Kidney (tissue), 14 donors: ENCODE measurements around the gene CBR1. TPM values are rescaled to one million over a fixed set of nuclear protein-coding genes. Genes with fewer than 3 reads are reported as not detected.

Source experiments
- DNase-seq, 5 donors: peaks; one replicate each; pipeline ENCODE4 v3.0.0-alpha.2; 2013 to 2020
- FAIRE-seq: peaks from 2 replicates; lab custom pipeline; 2012; peaks lifted over from hg19 to GRCh38; lab: Jason Lieb, UNC
- H3K27ac ChIP-seq, 2 donors: one replicate each; pipeline ENCODE4 v1.7.0; 2013; ENCODE audit warnings: low read depth in 2 of 2, low read length in 2 of 2, inconsistent platforms in 1 of 2
- H3K27me3 ChIP-seq: one replicate; pipeline ENCODE4 v1.7.1; 2013; ENCODE audit warnings: low read length, inconsistent platforms; ENCODE audit not compliant: control insufficient read depth, insufficient read depth
- H3K36me3 ChIP-seq, 3 donors: one replicate each; pipeline versions ENCODE4 v1.7.0 to v1.7.1; 2013; ENCODE audit warnings: low read length in 3 of 3, control low read depth in 1 of 3, inconsistent platforms in 1 of 3; ENCODE audit not compliant: insufficient read depth in 3 of 3, control insufficient read depth in 2 of 3
- H3K4me1 ChIP-seq, 3 donors: one replicate each; pipeline versions ENCODE4 v1.7.0 to v1.7.1; 2013; ENCODE audit warnings: low read length in 3 of 3, inconsistent platforms in 1 of 3, low read depth in 1 of 3; ENCODE audit not compliant: control insufficient read depth in 2 of 3, insufficient read depth in 2 of 3
- H3K4me3 ChIP-seq, 3 donors: one replicate each; pipeline versions ENCODE4 v1.7.0 to v1.8.1; 2013; ENCODE audit warnings: low read length in 3 of 3, control low read depth in 1 of 3, inconsistent platforms in 1 of 3
- H3K9ac ChIP-seq, 3 donors: one replicate each; pipeline versions ENCODE4 v1.7.0 to v1.7.1; 2013; ENCODE audit warnings: low read length in 3 of 3, control low read depth in 1 of 3, inconsistent platforms in 1 of 3
- H3K9me3 ChIP-seq, 3 donors: one replicate each; pipeline versions ENCODE4 v1.7.0 to v1.7.1; 2013; ENCODE audit warnings: low read length in 3 of 3, control low read depth in 1 of 3, inconsistent platforms in 1 of 3; ENCODE audit not compliant: control insufficient read depth in 2 of 3, insufficient read depth in 1 of 3
- CTCF ChIP-seq: IDR thresholded peaks from 3 replicates; pipeline ENCODE4 v1.5.1; 2012; ENCODE audit warnings: mild to moderate bottlenecking, moderate library complexity, borderline replicate concordance; ENCODE audit not compliant: insufficient read depth; ENCODE audit errors: extremely low read depth
- intact Hi-C: fragments of 100-400 bp; cut with DNase I; formaldehyde crosslinking; loops from one replicate; pipeline ENCODE4 v1.11.1; 2022
- polyA plus RNA-seq: library from polyadenylated mRNA; stranded (reverse); fragments of 350-450 nt; fragmentation: Illumina TruSeq; extraction: RNeasy Lipid Tissue Mini Kit (QIAGEN cat#74804); gene quantifications from one replicate; pipeline ENCODE4 v1.2.3, GENCODE V29; 2014; ENCODE audit warnings: low read depth, low replicate concordance; ENCODE audit not compliant: insufficient read depth
- total RNA-seq: library from RNA; stranded (reverse); fragmentation: NEBNext Ultra II Directional; extraction: Animal tissue kit (Norgen Biotek cat#: 25700); gene quantifications from one replicate; pipeline ENCODE4 v1.2.1, GENCODE V29; 2021
- donor health status: control.
- donor health status: control.
- donor health status: control.
- donor health status: control.
- donor health status: control.
- donor health status: DM: yes; HTN: yes; CAD: no.
- donor health status: Normal renal cell carcinoma (clear cell type).

The CBR1 gene
- total and polyA plus RNA-seq, 2 donors from 2014 or later, result 94.3 to 379 TPM

- Histone ChIP-seq H3K36me3 (no peaks in the 10 kb centered on the region), H3K27me3 (no peaks in the 10 kb centered on the region), H3K4me3 (peak overlapping the region; percentile 53 to 73 (median 65)), H3K27ac (peak overlapping the region; percentile 64 to 69), H3K4me1 (peaks cover 0 to 5% (median 0%) of the 10 kb centered on the region in 3 donors), H3K9me3 (no peaks in the 10 kb centered on the region), H3K9ac (peak overlapping the region in 2 of 3 donors; percentile 42 to 68)
- DNase-seq (peak in 1 of 5 donors; percentile 34), FAIRE-seq (no peak)
- no peak for TF ChIP-seq CTCF
- intact Hi-C loops, result no loop called here
These were observed 35.6 kb downstream of the CBR1 start for GRCh38 chr21:36105327-36105842.

GRCh38 chr21:36109868-36110267 lies 40.0 kb downstream of the CBR1 start:
- no peaks in the 10 kb centered on the region for H3K27me3 ChIP-seq
- H3K36me3 ChIP-seq, result no peaks in the 10 kb centered on the region
- peaks cover 0 to 5% (median 5%) of the 10 kb centered on the region in 3 donors for H3K4me1 ChIP-seq
- no peaks in the 10 kb centered on the region for H3K9me3 ChIP-seq
- intact Hi-C loops, result no loop called here
- FAIRE-seq (no peak), DNase-seq (no peak)
- no peak overlapping the region for H3K4me3 ChIP-seq
- H3K27ac ChIP-seq, result no peak overlapping the region
- TF ChIP-seq CTCF, result no peak
- no peak overlapping the region for H3K9ac ChIP-seq

GRCh38 chr21:36111238-36111637 lies 41.4 kb downstream of the CBR1 start:
- intact Hi-C loops, result no loop called here
- H3K27me3 ChIP-seq, result no peaks in the 10 kb centered on the region
- no peak for FAIRE-seq
- H3K9me3 ChIP-seq, result no peaks in the 10 kb centered on the region
- no peak for TF ChIP-seq CTCF
- H3K27ac ChIP-seq, result peak overlapping the region in 1 of 2 donors; percentile 11
- no peaks in the 10 kb centered on the region for H3K36me3 ChIP-seq
- no peak for DNase-seq
- peaks cover 0 to 5% (median 2%) of the 10 kb centered on the region in 3 donors for H3K4me1 ChIP-seq
- no peak overlapping the region for H3K9ac ChIP-seq
- no peak overlapping the region for H3K4me3 ChIP-seq
